Heart left ventricle (tissue), 13 donors: ENCODE results near the gene PCNX1.

Source experiments
- CTCF ChIP-seq, 12 donors: fragments of 200-600 bp; sonication (generic) in 4 of 12; IDR thresholded peaks; one replicate each; pipeline versions ENCODE4 v1.5.0 to v1.8.0; 2018 to 2022; ENCODE audit warnings: antibody characterized with exemption in 12 of 12, mild to moderate bottlenecking in 5 of 12
- POLR2A ChIP-seq, 2 donors: fragments of 450-650 bp; IDR thresholded peaks; one replicate each; pipeline ENCODE4 v1.6.1; 2017; ENCODE audit warnings: antibody characterized with exemption in 2 of 2, mild to moderate bottlenecking in 2 of 2, moderate library complexity in 2 of 2
- donor health status: ischemic (EF 13 %, LVEDD 7.1; RV severe dilation, severe dysfunction).
- donor health status: DM: no; HTN: yes; CAD: no.
- donor health status: DM: no; HTN: no; CAD: no.
- donor health status: ischemic (EF 25% LVEDD 6.9; RV normal size, moderate dysfunction).
- donor health status: ischemic (EF 25% LVEDD 5.7; RV mildly dilated, moderate dysfunction).
- donor health status: ischemic (EF 35%, LVEDD 5.7; RV mildly dilated, moderate dysfunction).
- donor health status: nonischemic (EF 11% LVEDD 7.7; RV severe dilation, severe dysfunction).
- donor health status: DM: yes; HTN: yes; CAD: no.
- donor health status: PGD.
- donor health status: ischemic (EF 29% LVEDD 5.4; RV normal size, mild dysfunction).
- donor health status: nonischemic (EF 23%, LVEDD 6.1; RV moderate dilation, normal function).

- TF ChIP-seq CTCF (IDR thresholded peaks at IDR 0.05) = no peak
- TF ChIP-seq POLR2A (IDR thresholded peaks at IDR 0.05) = no peak
These were observed 20.0 kb upstream of the PCNX1 start for GRCh38 chr14:70887207-70887681.
